Measurements from ENCODE around the gene STON2.

STON2 gene

GRCh38 chr14:81264671-81265070 lies 135.5 kb downstream of the STON2 start:
- in situ Hi-C loops (cut with MboI; ENCODE audit: low sequenced_read_pairs, unreplicated experiment) = no loop called here
- TF ChIP-seq CTCF (IDR thresholded peaks at IDR 0.05; ENCODE audit: borderline replicate concordance, control extremely low read depth, extremely low read depth, insufficient read depth, missing control alignments) = no peak
- DNase-seq (ENCODE audit: low spot score) = no peak

DNA sequence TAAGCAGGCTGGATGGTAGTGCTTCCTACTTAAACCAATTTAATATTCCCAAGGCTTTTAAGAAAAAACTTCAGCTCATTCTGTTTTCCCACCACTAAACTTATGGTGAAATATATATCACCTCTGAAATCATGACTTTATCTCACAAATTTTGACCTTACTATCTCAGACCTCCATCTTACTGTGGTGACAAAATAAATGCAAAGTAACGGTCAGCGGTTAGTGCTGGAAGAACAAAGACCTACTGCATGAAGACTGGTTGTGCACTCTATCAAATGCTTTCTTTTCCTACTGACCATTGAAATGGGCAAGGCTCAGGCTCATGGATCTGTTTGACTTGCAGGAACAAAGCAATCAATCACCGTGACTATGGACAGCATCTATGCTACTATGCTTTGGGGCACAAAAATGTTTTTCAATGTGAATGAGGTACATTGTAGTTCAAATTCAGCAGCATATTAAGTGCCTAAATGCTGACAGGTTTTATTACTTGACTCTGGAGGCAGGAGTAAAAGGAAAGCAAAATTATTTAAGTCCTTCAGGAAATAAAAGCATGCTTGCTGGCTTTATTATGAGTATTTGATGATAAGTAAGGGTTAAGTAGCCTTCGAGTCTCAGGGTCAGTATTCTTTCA lies 136.2 kb downstream of the STON2 start:
- in situ Hi-C loops (cut with MboI; ENCODE audit: low sequenced_read_pairs, unreplicated experiment) = no loop called here
- DNase-seq (ENCODE audit: low spot score) = no peak
- no peak for TF ChIP-seq CTCF (IDR thresholded peaks at IDR 0.05; ENCODE audit: borderline replicate concordance, control extremely low read depth, extremely low read depth, insufficient read depth, missing control alignments)

DNA sequence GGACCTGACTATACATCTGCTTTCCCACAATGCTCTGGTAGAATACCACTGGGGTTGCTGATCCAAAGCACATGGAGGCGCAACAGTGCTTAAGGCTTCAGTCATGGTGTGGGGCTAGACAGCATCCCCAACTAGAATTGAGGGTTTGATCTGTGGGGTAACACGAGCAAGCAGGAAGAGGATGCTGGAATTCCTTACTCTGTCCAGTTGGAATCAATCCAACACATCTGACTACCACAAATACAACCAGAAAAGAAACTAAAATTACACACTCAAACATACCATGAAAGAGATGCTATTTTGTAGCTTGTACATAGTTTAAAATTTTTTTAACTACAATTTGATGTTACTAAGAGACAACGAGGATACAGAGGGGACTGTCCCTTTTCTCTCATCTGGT lies 138.9 kb downstream of the STON2 start:
- no peak for TF ChIP-seq CTCF (IDR thresholded peaks at IDR 0.05; ENCODE audit: borderline replicate concordance, control extremely low read depth, extremely low read depth, insufficient read depth, missing control alignments)
- in situ Hi-C loops (cut with MboI; ENCODE audit: low sequenced_read_pairs, unreplicated experiment) = no loop called here
- DNase-seq (ENCODE audit: low spot score) = no peak

- no peak for TF ChIP-seq CTCF (IDR thresholded peaks at IDR 0.05; ENCODE audit: borderline replicate concordance, control extremely low read depth, extremely low read depth, insufficient read depth, missing control alignments)
- in situ Hi-C loops (cut with MboI; ENCODE audit: low sequenced_read_pairs, unreplicated experiment) = no loop called here
- DNase-seq (ENCODE audit: low spot score) = no peak
Observed at GRCh38 chr14:81260732-81261131, 139.4 kb downstream of the STON2 start.

DNA sequence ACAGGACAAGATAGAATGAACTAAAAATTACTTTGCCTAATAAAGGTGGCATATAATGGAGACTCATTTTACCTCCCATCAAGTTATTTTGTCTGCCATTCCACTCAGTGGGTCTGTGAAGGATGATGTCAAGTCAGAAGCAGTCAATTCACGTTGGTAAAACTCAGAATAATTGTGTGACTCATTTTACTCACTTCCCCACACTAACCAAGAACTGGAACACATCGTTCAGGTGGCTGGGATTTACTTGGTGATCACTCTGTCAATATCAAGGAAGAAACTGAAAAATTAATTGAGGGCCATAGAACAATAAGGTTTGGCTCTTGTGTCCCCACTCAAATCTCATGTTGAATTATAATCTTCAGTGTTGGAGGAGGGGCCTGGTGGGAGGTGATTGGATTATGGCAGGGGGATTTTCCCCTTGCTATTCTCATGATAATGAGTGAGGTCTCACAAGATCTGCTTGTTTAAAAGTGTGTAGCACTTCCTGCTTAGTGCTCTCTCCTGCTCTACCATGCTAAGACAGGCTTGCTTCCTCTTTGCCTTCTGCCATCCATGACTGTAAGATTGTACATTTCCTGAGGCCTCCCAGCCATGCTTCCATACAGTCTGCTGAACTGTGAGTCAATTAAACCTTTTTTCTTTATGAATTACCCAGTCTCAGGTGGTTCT lies 143.7 kb downstream of the STON2 start:
- no peak for TF ChIP-seq CTCF (IDR thresholded peaks at IDR 0.05; ENCODE audit: borderline replicate concordance, control extremely low read depth, extremely low read depth, insufficient read depth, missing control alignments)
- in situ Hi-C loops (cut with MboI; ENCODE audit: low sequenced_read_pairs, unreplicated experiment) = no loop called here

GRCh38 chr14:81252278-81252677 lies 147.8 kb downstream of the STON2 start:
- TF ChIP-seq CTCF (IDR thresholded peaks at IDR 0.05; ENCODE audit: borderline replicate concordance, control extremely low read depth, extremely low read depth, insufficient read depth, missing control alignments) = no peak
- no peak for DNase-seq (ENCODE audit: low spot score)
- in situ Hi-C loops (cut with MboI; ENCODE audit: low sequenced_read_pairs, unreplicated experiment) = no loop called here

More for the DNA sequence above, 143.7 kb downstream of the STON2 start:
- DNase-seq (ENCODE audit: low spot score) = no peak

Data from GM13976 (cell line).